ENCODE data around the gene TGFBR2. TPM values are rescaled to one million over a fixed set of nuclear protein-coding genes. Genes with fewer than 3 reads are reported as not detected.

The TGFBR2 gene
- total and polyA plus RNA-seq, 2 experiments from 2014 or later, result 4.7 to 13.0 TPM

- TF ChIP-seq ZNF462 (CRISPR knock-in tag; IDR thresholded peaks at IDR 0.05) (no peak), EZH2 (IDR thresholded peaks at IDR 0.05; ENCODE audit: low read depth, unreplicated experiment) (no peak), ETS1 (IDR thresholded peaks at IDR 0.05) (no peak)
Observed at GRCh38 chr3:30686176-30686575, 79.8 kb downstream of the TGFBR2 start (continued).

GRCh38 chr3:30686799-30687198, 80.4 kb downstream of the TGFBR2 start:
- Histone ChIP-seq H3K4me3 (no peak overlapping the region), H3K9me2 (ENCODE audit: insufficient read depth) (0 out of 2 replicates have a peak, but pooled peaks cover 5% of the 10 kb centered on the region), H4K20me1 (replicated peaks; ENCODE audit: insufficient read depth) (no peaks in the 10 kb centered on the region), H3K4me2 (no peak overlapping the region), H3K36me3 (ENCODE audit: insufficient read depth) (peaks cover 8% of the 10 kb centered on the region; the same call in 1 of the 2 replicates), H3K27ac (ENCODE audit: low read depth) (no peak overlapping the region), H3K27me3 (ENCODE audit: insufficient read depth) (no peaks in the 10 kb centered on the region), H3F3A (replicated peaks; ENCODE audit: low read depth) (no peaks in the 10 kb centered on the region), H3K79me2 (replicated peaks; ENCODE audit: insufficient read depth) (0 out of 2 replicates have a peak, but pooled peaks cover 11% of the 10 kb centered on the region), H2AFZ (no peak overlapping the region), H3K4me1 (ENCODE audit: insufficient read depth) (no peaks in the 10 kb centered on the region)
- Mint-ChIP-seq H3K4me3 (no peak overlapping the region), H3K4me1 (peaks cover 25% of the 10 kb centered on the region), H3K9me3 (no peaks in the 10 kb centered on the region), H3K27ac (no peak overlapping the region), H3K27me3 (ENCODE audit: insufficient read depth, low read depth, poor library complexity) (peaks cover 3% of the 10 kb centered on the region), H3K36me3 (ENCODE audit: low read depth) (peaks cover 46% of the 10 kb centered on the region)
- no peak for ATAC-seq
- no peak for DNase-seq (ENCODE audit: low spot score)
- TF ChIP-seq EZH2 (IDR thresholded peaks at IDR 0.05; ENCODE audit: low read depth, unreplicated experiment), result no peak
- no peak for TF ChIP-seq NANOG (IDR thresholded peaks at IDR 0.05; ENCODE audit: borderline replicate concordance)

Data from GM23338 (cell line).